NB4 (cell line): ENCODE data around the gene DDX11.
"Not testable (repeated sequence)": the region's sequence is repeated elsewhere in the genome, so short reads cannot be mapped to it uniquely, and the experiment has no call there.

ENCODE experiments used
- DNase-seq: peaks from one replicate; pipeline ENCODE4 v3.0.0; 2010; ENCODE audit warnings: low read depth
- H3K4me3 ChIP-seq: one replicate; pipeline ENCODE4 v1.5.1; 2011; ENCODE audit warnings: mild to moderate bottlenecking, low read depth, low read length, moderate library complexity
- MYC ChIP-seq: IDR thresholded peaks from 2 replicates; pipeline ENCODE4 v1.6.1; 2011; ENCODE audit warnings: low read depth, low read length
- POLR2A ChIP-seq: IDR thresholded peaks from 2 replicates; pipeline ENCODE4 v1.6.1; 2011; ENCODE audit warnings: mild to moderate bottlenecking; ENCODE audit not compliant: insufficient read length; ENCODE audit errors: extremely low read depth
- TF ChIP-seq, protein P1 (sequence below): IDR thresholded peaks from one replicate; pipeline ENCODE4 v1.5.1; 2012; ENCODE audit warnings: low read depth, low read length
- TF ChIP-seq, protein P2 (sequence below): IDR thresholded peaks from 2 replicates; pipeline ENCODE4 v1.6.1; 2011; ENCODE audit warnings: low read depth, low read length

DDX11 gene

DNA sequence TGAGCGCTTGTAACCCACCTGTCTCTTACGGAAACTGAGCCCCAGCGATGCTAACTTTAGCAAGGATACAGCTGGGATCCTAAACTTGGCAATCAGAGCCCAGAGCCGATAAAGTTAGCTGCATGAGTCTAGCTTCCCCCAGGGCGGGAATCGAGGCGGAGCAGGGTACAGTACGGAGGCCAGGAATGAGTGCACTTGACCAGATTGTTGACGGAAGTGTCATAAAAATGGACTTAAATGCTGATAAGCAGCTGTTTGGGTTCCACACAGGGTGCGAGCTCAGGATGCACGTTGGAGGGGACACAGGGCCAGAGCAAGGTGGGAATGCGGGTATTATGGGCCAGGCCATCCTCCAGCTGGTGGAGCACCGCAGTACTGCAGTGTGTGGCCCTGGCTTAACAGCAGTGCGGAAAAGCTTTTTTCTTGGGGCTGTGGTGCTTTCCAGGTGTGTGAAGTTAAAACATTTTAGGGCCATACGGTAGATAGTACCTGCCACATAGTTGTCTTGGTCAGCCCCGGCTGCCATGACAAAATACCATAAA lies 744 bp downstream of the DDX11 start:
- H3K4me3 ChIP-seq: peak overlapping the region; percentile 91
- DNase-seq: not testable (repeated sequence)

DNA sequence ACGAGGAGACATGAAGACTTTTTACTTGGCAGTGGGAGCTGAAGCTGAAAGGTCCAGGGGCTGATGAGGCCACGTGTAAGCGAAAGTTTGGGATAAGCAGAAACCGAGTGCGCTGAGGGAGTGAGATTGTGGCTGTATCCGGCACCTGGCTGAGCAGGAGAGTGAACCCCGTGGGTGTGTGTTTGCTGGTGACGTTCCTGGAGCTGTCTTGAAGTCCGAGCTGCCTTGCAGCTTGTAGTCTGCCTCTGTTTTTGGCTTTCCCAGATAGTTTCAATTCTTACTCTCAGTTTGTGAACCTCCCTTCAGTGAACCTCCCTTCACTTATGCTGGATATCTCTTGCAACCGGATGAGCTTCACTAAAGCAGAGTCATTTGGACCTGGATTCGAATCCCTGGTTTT lies 2.5 kb downstream of the DDX11 start:
- not testable (repeated sequence) for DNase-seq
- H3K4me3 ChIP-seq: peak overlapping the region; percentile 25

DNA sequence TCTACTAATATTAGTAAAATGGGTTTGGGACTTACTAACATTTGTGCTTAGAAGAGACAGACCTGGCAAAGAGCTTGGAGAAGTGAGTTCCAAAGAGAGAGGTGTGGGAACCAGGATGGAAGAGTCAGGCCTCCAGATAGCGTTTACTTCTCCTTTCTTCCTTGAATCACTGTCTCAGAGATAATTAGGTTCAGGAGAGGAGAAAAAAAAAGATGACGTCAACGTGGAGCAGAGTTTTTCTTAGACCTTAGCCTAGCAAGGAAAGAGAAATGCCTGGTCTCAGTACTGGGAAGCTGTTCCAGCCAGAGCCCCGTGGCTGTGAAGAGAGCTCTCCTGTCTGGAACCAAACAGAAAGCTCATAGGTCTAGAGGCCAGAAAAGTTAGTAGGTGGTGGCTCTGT lies 3.4 kb downstream of the DDX11 start:
- H3K4me3 ChIP-seq, DNase-seq: not testable (repeated sequence)

DNA sequence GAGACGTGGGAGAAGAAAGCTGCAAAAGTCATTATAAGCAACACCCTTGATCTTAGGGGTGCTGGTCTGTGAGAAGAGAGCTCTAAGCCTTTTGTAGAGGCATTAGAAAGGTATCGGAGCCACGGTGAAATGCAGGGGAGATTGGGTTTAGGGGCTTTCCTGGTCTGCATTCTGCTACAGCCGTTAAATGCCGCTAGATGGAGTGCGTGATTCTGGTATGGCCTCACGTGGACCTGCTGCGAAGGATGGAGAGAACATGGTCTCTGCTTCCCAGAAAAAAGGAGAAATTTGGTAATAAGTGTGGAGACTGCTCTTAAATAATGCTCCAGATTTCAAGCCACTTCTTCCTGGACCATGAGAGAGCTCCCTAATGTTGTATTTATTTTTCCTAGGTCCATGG lies 4.3 kb downstream of the DDX11 start:
- not testable (repeated sequence) for DNase-seq, H3K4me3 ChIP-seq

DNA sequence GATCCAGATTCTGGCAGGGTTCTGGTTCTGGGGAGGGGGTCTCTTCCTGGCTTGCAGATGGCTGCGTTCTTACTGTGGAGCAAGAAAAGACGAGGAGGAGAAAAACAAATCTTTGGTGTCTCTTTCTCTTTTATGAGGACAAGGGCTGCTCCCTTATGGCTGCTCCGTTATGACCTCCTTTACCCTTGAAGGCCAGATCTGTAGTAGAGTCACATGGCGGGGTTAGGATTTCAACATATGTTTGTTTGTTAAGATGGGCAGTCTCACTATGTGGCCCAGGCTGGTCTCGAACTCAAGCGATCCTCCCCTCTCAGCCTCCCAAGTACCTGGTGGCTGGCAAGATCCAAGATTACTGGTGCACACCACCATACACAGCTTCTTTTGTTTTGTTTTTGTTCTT lies 5.8 kb downstream of the DDX11 start:
- DNase-seq, H3K4me3 ChIP-seq: not testable (repeated sequence)

DNA sequence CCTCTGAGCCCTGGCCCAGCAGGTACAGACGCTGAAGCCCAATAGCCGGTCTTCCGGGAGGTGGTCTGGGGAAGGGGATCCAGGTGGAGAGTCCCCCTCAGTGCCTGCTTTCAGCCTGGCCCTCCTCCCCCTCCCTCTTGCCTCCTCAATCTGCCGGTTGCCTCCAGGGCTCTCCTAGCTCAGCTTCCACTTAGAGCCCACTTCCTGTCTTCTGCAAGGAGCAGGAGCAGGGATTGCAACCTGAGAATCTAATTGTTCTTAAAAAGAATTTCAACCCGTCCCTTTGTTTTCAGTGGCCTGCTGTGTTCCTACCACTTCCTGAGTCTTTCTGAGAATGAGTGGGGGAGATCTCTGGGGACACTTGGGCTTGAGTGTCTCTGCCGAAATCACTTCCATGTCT lies 6.6 kb downstream of the DDX11 start:
- not testable (repeated sequence) for DNase-seq, H3K4me3 ChIP-seq

DNA sequence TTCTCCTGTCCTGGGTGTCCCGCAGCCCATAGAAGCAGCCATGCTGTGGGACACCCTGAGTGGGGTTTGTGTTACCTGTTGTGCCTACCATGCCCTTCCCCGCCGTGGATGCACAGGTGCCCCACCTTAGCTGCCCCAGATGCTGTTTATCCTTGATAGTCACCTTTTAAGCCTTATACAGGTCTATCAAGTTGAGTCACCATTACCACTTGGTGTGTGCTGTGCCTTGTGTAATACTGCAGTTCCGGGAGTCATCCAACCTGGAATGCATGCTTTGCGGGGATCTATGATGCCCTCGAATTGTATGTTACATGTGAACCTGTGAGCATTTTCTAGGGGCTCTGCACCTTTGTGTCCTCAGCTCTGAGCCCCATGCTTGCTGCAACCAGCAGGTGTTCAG lies 7.6 kb downstream of the DDX11 start:
- H3K4me3 ChIP-seq, DNase-seq: not testable (repeated sequence)

DNA sequence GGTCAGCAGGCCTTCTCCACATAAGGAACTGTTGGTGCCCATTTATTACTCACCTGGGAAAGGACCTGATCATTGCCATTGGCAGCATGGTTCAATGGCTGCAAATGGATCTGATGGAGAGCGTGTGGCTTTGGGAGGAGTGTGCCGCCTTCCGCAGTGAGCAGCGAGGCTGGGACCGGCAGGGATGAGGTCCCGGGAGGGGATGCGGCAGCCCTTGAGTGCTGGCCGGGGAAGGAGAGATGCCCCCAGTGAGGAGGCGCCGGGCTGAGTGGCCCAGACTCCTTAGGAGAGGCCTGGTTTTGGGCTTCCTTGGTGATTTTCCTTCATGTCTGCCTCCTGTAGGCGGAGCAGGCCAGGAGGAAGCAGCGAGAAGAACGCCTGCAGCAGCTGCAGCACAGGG lies 10.6 kb downstream of the DDX11 start:
- not testable (repeated sequence) for DNase-seq, H3K4me3 ChIP-seq

DNA sequence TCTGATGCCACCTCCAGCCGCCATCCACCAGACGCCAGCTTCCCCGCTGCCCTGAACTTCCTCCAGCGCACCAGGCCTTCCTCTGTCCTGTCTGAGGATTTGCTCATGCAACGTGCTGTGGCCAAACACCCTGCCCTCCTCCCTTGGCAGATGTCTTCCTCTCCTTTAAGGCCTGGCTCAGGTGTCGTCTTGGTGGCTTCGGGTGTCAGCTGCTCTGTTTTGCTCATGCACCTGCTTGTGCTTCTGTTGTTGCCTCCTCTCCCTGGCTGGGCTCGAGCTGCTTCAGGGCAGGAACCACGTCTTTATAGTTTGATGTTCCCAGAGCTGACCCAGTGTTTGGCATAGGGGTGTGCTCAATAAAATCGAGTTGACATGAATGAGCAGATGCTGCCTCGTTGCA lies 12.4 kb downstream of the DDX11 start:
- H3K4me3 ChIP-seq, DNase-seq: not testable (repeated sequence)

DNA sequence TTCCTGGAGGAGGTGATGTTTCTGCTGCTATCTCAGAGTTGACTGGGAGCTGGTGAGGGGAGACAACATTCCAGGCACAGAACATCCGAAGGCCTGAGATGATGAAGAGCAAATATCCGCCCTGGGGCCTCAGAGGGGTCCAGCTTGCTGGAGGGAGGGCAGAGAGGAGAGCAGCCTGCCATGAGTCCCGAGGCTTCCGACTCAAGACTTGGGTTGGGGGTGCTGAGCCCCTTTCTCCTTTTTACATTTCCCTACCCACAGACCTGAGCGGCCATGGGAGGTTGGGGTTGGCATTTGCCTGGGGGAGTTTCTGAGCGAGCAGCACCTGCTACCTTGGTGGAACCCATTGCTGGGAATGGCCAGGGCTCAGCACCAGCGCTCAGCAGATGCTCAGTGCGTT lies 13.8 kb downstream of the DDX11 start:
- DNase-seq, H3K4me3 ChIP-seq: not testable (repeated sequence)

DNA sequence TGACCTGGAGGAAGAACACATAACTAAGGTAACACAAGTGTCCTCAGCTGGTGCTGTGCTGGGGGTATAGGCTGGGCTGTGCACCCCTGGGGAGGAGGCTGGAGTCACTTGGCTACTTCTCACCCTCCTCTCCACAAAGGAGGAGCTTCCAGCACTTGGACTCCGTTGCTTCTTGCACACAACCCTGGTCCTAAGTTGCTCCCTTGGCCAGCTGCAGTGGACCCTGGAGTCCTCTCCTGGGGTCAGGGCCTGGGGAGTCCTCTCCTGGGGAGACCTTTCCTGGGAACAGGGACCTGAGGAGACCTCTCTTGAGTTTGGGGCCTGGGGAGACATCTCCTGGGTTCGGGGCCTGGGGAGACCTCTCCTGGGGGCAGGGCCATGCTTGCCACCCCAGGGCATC lies 14.3 kb downstream of the DDX11 start:
- not testable (repeated sequence) for DNase-seq, H3K4me3 ChIP-seq

DNA sequence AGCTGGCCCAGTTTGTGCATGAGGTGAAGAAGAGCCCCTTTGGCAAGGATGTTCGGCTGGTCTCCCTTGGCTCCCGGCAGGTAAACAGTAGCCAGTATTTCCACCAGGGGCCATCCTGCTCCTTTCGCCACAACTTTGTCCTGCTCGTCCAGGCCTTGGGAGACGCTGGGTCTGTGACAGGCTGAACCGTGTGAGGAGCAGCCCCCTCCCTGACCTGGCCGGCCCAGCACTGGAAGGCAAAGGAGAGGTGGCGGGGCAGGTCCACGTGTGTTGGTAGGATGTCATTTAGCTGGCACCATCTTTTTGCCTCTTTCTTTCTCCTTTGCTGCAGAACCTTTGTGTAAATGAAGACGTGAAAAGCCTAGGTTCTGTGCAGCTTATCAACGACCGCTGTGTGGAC lies 15.4 kb downstream of the DDX11 start:
- H3K4me3 ChIP-seq: no peak overlapping the region
- DNase-seq: no peak
- TF ChIP-seq, protein P1, sequence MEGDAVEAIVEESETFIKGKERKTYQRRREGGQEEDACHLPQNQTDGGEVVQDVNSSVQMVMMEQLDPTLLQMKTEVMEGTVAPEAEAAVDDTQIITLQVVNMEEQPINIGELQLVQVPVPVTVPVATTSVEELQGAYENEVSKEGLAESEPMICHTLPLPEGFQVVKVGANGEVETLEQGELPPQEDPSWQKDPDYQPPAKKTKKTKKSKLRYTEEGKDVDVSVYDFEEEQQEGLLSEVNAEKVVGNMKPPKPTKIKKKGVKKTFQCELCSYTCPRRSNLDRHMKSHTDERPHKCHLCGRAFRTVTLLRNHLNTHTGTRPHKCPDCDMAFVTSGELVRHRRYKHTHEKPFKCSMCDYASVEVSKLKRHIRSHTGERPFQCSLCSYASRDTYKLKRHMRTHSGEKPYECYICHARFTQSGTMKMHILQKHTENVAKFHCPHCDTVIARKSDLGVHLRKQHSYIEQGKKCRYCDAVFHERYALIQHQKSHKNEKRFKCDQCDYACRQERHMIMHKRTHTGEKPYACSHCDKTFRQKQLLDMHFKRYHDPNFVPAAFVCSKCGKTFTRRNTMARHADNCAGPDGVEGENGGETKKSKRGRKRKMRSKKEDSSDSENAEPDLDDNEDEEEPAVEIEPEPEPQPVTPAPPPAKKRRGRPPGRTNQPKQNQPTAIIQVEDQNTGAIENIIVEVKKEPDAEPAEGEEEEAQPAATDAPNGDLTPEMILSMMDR: no peak
- TF ChIP-seq POLR2A (no peak), MYC (no peak)
- TF ChIP-seq, protein P2, sequence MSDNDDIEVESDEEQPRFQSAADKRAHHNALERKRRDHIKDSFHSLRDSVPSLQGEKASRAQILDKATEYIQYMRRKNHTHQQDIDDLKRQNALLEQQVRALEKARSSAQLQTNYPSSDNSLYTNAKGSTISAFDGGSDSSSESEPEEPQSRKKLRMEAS: no peak

DNA sequence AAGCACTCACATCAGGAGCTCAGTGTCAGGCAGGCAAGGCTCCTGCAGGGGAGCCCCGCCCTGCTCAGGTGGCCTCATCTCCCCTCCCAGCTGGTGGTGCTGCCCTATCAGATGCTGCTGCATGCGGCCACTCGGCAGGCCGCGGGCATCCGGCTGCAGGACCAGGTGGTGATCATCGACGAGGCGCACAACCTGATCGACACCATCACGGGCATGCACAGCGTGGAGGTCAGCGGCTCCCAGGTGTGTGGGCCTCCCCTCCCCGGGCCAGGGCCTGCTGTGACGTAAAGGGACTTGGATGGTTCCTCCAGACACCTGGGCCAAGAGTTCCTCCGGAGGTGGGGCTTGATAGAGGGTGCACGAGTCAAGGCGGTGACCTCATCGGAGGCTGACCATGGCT lies 18.0 kb downstream of the DDX11 start:
- not testable (repeated sequence) for H3K4me3 ChIP-seq, DNase-seq

DNA sequence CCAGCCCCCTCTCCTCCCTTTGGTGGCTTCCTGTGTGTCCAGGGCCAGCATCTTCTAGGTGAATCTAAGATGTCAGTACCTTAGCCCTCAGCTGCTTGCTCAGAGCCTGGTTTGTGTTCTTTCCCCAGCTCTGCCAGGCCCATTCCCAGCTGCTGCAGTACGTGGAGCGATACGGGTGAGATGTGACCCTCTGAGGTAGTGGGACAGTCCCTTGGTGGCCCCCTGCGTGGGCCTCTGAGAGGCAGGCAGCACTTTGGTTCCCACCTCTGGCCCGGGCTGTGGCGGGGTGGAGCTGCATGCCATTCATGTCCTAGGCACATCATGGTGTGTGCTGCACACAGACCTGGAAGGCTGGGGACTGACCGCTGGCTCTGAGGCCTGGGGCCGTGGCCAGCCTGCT lies 19.1 kb downstream of the DDX11 start:
- not testable (repeated sequence) for DNase-seq, H3K4me3 ChIP-seq

DNA sequence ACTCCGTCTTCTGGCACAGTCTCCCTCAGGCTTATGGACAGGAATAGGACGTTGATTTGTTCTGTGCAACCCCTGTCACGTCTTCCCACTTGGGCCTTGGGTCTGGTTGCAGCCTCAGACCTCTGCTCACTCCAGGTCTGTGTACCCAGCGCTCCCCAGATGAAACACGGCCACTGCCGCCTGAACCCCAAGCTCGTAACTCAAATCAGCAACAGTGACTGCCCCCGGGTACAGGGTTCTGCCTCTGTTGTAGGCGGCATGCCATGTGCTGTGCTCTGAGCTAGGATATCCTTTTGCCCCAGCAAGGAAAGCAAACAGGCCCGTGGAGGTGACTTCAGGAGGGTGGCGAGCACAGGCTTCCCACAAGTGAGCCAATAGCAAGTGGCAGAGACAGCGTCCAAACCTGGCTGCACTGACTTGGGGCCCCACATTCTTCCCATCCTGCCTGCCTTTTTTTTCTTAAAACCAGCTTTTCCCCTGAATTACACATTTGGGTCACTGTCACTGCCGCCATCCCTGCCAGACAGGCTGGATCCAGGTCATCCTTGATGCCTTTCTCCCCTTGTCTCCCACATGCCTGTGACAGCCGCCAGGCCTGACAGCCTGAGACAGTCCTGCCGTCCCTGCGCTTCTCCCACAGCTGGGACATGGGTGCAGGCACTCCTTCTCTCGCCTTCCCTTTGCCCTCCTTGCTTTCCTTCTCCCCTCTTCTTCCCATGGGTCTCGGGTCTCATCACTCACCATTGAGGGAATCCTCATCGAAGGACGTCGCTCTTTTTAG lies 21.6 kb downstream of the DDX11 start:
- not testable (repeated sequence) for DNase-seq, H3K4me3 ChIP-seq

DNA sequence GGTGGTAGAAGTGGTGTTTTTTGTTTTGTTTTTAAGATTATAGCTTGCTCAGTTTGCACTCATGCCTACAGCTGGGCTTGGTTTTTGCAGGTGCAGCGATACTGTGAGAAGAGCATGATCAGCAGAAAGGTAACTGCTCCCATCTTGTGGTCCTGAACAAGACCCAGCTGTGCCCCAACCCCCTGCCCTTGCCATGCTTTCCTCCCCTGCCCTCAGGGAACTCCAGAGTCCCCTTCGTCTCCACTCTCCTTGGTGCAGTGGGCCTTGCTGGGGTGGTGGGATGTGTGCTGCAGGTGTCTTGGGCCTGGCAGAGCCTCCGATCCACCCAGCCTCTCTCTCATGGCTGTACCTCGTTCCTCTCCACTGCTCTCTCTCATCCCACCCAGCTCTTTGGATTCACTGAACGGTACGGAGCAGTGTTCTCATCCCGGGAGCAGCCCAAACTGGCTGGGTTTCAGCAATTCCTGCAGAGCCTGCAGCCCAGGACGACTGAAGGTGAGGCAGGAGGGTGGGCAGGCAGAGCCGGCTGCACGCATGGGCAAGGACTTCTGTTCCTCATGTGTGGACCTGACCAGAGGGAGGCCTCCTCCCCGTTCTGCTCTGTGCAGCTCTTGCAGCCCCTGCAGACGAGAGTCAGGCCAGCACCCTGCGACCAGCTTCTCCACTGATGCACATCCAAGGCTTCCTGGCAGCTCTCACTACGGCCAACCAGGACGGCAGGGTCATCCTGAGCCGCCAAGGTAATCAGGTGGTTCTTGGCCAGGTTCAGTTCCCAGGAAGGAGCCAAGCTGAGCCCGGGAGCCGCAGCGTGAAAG lies 22.8 kb downstream of the DDX11 start:
- DNase-seq, H3K4me3 ChIP-seq: not testable (repeated sequence)

DNA sequence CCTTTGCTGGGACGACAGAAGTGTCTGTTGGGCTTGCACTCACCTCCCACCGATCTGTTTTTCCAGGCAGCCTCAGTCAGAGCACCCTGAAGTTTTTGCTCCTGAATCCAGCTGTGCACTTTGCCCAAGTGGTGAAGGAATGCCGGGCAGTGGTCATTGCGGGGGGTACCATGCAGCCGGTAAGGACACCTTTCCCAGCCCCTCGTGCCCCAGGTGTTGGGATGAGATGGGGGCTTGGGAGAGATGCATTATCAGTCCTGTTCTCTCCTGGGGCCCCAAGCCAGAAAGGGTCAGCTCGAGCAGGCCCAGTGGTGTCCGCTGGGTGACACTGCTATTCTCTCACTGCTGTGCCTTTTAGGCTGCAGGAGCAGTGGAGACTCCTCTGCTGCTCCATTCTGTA lies 24.2 kb downstream of the DDX11 start:
- DNase-seq, H3K4me3 ChIP-seq: not testable (repeated sequence)

DNA sequence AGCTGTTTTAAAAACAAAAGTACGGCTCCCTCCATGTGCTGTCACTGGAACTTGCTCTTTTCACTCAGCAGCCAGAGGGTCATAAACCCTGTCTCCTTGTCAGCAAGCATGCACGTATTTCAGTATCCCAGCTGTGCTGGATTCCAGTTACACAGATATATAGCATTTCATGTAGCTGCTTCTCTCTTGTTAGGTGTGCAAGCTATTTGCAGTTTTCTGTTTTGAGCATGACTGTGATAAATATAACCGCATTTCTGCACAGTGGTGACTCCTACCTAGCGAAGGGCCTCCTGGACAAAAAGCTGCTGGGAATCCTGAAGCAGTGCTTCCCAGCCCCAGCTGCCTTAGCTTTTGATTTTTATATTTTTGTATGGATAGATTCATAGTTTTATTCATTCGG lies 24.7 kb downstream of the DDX11 start:
- not testable (repeated sequence) for H3K4me3 ChIP-seq, DNase-seq
